Ovary (tissue), 3 donors: ENCODE data around the gene DRD1.

ENCODE experiments used
- EP300 ChIP-seq: sonication (generic); formaldehyde crosslinking; IDR thresholded peaks from one replicate; pipeline ENCODE4 v1.6.1; 2017; ENCODE audit warnings: antibody characterized with exemption
- POLR2A ChIP-seq: fragments of 450-650 bp; IDR thresholded peaks from one replicate; pipeline ENCODE4 v1.6.1; 2017; ENCODE audit warnings: antibody characterized with exemption, mild to moderate bottlenecking, moderate library complexity
- TF ChIP-seq, protein P1 (sequence below), 3 donors: fragments of 450-650 bp in 2 of 3; fragments of 200-600 bp in 1 of 3; IDR thresholded peaks; one replicate each; pipeline versions ENCODE4 v1.5.1 to v1.8.0; 2016 to 2022; ENCODE audit warnings: antibody characterized with exemption in 3 of 3, mild to moderate bottlenecking in 1 of 3
- donor health status: DM: no; HTN: no; CAD: no.

DNA sequence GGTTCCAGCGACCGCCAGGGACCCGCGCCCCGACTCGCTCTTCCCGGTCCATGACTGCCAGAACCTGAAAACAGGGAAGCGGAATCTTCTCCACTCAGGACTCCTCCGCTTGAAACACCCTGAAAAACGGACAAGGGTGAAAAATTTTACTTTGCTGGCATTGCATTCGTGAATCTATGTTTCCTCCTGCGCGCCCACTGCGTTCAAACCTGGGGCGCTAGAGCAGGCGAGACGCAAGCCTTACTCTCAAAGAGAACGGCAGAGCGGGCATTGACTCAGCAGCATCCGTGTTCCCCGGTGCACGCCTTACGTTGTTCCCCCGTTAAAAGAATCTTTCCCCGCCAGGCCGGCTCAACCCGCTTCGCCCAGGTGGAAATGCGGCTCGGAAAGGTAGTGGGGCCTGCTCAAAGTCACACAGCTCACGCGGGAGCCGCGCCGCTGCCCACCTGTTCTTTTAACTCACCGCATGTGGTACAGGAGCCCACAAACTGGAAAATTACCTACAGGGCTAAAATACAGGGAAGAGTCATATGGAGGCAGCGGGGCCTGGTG is 999 bp upstream of the DRD1 start:
- TF ChIP-seq, protein P1, sequence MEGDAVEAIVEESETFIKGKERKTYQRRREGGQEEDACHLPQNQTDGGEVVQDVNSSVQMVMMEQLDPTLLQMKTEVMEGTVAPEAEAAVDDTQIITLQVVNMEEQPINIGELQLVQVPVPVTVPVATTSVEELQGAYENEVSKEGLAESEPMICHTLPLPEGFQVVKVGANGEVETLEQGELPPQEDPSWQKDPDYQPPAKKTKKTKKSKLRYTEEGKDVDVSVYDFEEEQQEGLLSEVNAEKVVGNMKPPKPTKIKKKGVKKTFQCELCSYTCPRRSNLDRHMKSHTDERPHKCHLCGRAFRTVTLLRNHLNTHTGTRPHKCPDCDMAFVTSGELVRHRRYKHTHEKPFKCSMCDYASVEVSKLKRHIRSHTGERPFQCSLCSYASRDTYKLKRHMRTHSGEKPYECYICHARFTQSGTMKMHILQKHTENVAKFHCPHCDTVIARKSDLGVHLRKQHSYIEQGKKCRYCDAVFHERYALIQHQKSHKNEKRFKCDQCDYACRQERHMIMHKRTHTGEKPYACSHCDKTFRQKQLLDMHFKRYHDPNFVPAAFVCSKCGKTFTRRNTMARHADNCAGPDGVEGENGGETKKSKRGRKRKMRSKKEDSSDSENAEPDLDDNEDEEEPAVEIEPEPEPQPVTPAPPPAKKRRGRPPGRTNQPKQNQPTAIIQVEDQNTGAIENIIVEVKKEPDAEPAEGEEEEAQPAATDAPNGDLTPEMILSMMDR (IDR thresholded peaks at IDR 0.05) = no peak
- TF ChIP-seq POLR2A (no peak), EP300 (no peak)
